GM13976 (cell line): ENCODE data around the gene ACOT11.

Source experiments
- DNase-seq: peaks from one replicate; pipeline ENCODE4 v3.0.0; 2012; ENCODE audit warnings: low spot score
- in situ Hi-C: fragments of 300-500 bp; cut with MboI; formaldehyde crosslinking; loops from one replicate; pipeline ENCODE4 v1.12.0; 2022; ENCODE audit warnings: low sequenced_read_pairs, mixed read lengths, inconsistent platforms; ENCODE audit not compliant: unreplicated experiment
- TF ChIP-seq, protein P1 (sequence below): IDR thresholded peaks from 2 replicates; pipeline ENCODE4 v1.5.1; 2012; ENCODE audit warnings: borderline replicate concordance, mild to moderate bottlenecking; ENCODE audit not compliant: insufficient read depth; ENCODE audit errors: extremely low read depth, missing control alignments, control extremely low read depth

The ACOT11 gene

DNA sequence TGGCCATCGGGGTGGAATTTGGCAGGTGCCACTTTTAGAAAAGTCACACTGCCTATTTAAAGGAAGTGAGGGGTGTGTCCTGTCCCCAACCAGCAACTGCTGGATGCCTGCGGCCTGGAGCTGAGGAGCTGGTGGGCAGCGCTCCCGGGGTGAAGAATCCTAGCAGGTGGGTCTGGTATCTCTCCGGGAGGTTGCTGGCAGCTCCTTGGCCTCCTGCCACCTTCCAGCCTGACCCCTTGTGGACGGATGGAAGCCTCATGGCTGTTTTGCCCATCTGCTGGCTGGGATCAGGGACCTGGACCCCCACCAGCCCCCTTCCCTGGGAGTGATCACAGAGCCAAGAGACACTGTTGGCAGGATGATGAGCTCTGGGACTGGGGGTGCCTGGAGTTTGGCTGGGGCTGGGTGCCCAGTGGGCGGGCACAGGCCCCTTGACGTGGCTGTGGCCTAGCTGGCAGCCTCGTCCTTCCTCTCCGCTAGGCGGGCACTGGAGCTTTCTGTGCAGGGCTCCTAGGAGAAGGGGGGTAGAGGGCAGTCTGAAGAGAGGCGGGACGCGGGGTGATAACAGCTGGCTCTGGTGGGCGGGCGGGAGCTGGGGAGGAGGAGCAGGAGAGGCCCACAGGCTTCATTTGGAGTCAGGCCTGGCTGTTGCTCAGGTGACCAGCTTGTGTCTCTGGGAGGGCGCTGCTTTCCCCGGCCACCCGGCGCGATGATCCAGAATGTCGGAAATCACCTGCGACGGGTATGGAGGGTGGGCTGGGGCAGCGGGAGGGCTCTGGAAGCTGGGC lies at the start of gene ACOT11:
Gene ACOT11, plus strand, starts transcription at position 628 of the 788 bp plus-strand sequence. Its CDS starts 82 bp downstream, at position 710.
- TF ChIP-seq, protein P1, sequence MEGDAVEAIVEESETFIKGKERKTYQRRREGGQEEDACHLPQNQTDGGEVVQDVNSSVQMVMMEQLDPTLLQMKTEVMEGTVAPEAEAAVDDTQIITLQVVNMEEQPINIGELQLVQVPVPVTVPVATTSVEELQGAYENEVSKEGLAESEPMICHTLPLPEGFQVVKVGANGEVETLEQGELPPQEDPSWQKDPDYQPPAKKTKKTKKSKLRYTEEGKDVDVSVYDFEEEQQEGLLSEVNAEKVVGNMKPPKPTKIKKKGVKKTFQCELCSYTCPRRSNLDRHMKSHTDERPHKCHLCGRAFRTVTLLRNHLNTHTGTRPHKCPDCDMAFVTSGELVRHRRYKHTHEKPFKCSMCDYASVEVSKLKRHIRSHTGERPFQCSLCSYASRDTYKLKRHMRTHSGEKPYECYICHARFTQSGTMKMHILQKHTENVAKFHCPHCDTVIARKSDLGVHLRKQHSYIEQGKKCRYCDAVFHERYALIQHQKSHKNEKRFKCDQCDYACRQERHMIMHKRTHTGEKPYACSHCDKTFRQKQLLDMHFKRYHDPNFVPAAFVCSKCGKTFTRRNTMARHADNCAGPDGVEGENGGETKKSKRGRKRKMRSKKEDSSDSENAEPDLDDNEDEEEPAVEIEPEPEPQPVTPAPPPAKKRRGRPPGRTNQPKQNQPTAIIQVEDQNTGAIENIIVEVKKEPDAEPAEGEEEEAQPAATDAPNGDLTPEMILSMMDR = no peak
- DNase-seq = peak; percentile 34
- in situ Hi-C loops = no loop called here

DNA sequence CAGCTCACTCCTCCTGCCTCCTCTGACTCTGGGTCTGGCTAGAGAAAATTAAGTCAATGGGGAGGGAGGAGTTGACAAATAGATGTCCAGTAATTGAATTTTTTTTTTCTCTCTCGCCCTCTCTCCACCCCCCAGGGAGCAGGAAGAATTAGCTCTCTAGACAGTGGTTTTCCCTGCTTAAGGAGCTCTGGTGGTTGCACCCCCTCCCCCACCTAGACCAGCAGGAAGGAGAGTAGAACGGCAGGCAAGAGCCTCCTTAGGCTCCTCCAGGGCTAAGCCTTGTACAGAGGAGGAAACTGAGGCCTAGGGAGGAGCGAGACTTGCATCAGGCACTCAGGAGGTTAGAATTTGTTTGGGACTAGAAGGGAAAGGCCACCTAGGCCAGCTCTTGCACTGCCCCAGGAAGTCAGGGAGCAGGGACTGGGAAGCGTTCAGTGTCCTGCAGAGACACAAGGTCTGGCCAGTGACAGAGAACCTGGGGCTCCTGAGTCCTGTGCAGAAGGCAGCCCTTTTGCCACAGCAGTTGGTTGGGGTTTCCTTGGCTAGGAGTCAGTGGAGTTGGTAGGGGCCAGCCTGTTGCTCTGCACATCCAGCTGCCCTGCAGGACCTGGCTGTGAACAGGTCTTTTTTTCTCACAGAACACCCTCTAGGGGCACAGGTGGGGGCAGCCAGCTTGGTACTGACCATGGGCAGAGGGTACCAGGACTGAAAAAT lies 49.5 kb upstream of the ACOT11 start:
- TF ChIP-seq, protein P1 = no peak
- in situ Hi-C loops = loop anchor here (25.0 kb wide), 1 partner anchor 386 kb away; no protein-coding TSS in a partner anchor
- no peak for DNase-seq

DNA sequence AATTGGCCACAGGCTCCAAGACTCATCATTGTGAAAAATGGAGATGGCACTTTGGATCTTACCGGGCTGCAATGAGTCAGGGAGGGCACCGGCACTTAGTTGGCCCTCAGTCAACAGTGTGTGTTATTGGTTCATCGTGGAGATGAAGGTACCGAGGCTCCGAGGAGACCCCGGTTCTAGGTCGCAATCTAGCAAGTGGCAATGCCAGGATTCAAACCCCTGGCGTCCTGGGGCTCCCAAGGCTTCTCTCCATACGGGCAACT lies 49.0 kb upstream of the ACOT11 start:
- in situ Hi-C loops = loop anchor here (25.0 kb wide), 1 partner anchor 387 kb away; no protein-coding TSS in a partner anchor
- TF ChIP-seq, protein P1 = no peak
- no peak for DNase-seq

DNA sequence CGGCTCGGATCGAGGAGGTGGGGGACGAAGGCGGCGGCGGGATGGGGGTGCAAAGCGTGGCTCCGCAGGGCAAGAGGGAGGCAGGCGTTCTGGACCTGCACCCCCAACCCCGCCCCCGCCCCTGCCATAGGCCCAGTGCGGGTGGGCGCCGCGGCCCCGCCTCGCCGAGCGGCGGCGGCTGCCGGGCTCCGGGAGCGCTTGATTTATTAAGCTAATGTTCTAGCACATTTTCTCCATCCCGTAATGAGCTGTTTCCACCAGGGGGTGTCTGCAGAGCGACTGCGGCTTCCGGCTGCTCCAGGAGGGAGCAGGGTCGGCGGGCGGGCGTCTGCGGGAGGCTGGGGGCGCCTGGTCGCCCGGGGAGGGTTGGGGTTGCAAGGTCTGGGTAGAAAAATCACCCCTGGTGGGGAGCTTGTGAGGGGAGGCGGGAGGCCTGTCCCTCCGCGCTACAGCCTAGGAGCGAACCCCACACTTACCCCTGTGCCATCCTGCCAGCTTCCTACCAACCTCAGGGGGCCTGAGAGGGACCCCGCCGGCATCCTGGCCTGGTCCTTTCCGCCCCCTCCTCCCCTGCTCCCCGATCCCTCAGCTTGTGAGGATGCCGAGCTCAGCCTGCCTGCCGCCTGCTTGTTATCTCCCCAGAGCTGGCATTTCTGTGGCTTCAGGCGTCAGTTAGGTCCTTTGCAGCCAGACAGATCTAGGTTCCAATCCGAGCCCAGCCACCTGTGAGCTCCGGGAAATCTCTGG lies 48.5 kb upstream of the ACOT11 start:
- peak; percentile 55 for DNase-seq
- TF ChIP-seq, protein P1 = no peak
- in situ Hi-C loops = loop anchor here (25.0 kb wide), 1 partner anchor 387 kb away; no protein-coding TSS in a partner anchor

DNA sequence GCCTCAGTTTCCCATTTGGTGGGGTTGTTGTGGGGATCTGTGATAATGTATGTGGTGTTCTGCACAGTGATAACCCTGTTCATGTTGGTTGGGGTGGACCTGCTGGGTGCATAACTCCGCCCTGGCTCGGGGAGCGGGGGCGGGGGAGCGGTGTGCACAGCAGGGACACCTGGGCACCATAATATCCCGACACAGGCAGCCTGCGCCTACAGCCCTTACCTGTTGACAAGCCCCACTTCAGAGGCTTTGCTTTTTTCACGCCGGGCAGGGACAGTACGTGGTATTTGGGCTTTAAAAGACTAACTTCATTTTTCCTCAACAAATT lies 48.0 kb upstream of the ACOT11 start:
- TF ChIP-seq, protein P1 = no peak
- in situ Hi-C loops = no loop called here
- no peak for DNase-seq

DNA sequence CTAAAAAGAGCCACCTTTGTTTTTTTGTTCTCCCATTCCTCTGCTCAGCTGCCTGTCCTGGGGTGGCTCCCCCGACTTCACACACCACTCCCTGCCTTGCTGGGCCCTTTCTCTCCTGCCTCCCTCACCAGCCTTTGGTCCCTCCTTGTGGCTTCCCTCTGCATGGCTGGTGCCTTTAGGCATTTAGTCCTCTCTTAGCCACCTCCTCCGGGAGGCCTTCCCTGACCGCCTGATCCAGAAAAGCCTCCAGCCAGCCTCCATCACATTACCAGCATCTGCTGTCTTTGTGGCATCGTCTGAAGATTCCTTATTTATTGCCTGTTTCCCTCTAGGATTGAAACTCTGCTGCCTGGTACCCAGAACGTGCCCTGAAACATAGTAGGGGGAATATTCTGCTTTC lies 46.2 kb upstream of the ACOT11 start:
- TF ChIP-seq, protein P1 = no peak
- DNase-seq = no peak
- in situ Hi-C loops = no loop called here
